ENCODE results near the gene FBLN2.

Gene FBLN2

GRCh38 chr3:13610006-13610570 lies 61.2 kb downstream of the FBLN2 start:
- DNase-seq = no peak

GRCh38 chr3:13611221-13611620 lies 62.3 kb downstream of the FBLN2 start:
- DNase-seq = no peak

GRCh38 chr3:13612829-13613228 lies 63.9 kb downstream of the FBLN2 start:
- no peak for DNase-seq

- no peak for DNase-seq
These were observed 64.6 kb downstream of the FBLN2 start for GRCh38 chr3:13613343-13614190.

- DNase-seq = no peak
These were observed 65.7 kb downstream of the FBLN2 start for GRCh38 chr3:13614607-13615006.

GRCh38 chr3:13615019-13615528 lies 66.1 kb downstream of the FBLN2 start:
- no peak for DNase-seq

- no peak for DNase-seq
These were observed 67.4 kb downstream of the FBLN2 start for GRCh38 chr3:13616359-13616758.

GRCh38 chr3:13617097-13617738 lies 68.3 kb downstream of the FBLN2 start:
- no peak for DNase-seq

GRCh38 chr3:13617981-13618380 lies 69.1 kb downstream of the FBLN2 start:
- no peak for DNase-seq

GRCh38 chr3:13618836-13619235 lies 69.9 kb downstream of the FBLN2 start:
- DNase-seq = no peak

GRCh38 chr3:13619661-13620230 lies 70.8 kb downstream of the FBLN2 start:
- DNase-seq = no peak

GRCh38 chr3:13620281-13620680 lies 71.4 kb downstream of the FBLN2 start:
- DNase-seq = no peak

- no peak for DNase-seq
These were observed 71.9 kb downstream of the FBLN2 start for GRCh38 chr3:13620776-13621365.

- no peak for DNase-seq
These were observed 72.7 kb downstream of the FBLN2 start for GRCh38 chr3:13621381-13622221.

GRCh38 chr3:13622356-13622755 lies 73.4 kb downstream of the FBLN2 start:
- DNase-seq = no peak

GRCh38 chr3:13623101-13623654 lies 74.3 kb downstream of the FBLN2 start:
- DNase-seq = no peak

- no peak for DNase-seq
These were observed 75.1 kb downstream of the FBLN2 start for GRCh38 chr3:13624021-13624420.

- DNase-seq = no peak
These were observed 75.8 kb downstream of the FBLN2 start for GRCh38 chr3:13624671-13625125.

GRCh38 chr3:13626396-13626795 lies 77.5 kb downstream of the FBLN2 start:
- no peak for DNase-seq

GRCh38 chr3:13626915-13627460 lies 78.1 kb downstream of the FBLN2 start:
- no peak for DNase-seq

GRCh38 chr3:13627681-13628080 lies 78.8 kb downstream of the FBLN2 start:
- DNase-seq = no peak
